Measurements from ENCODE around the gene PCSK5. TPM values are rescaled to one million over a fixed set of nuclear protein-coding genes. Genes with fewer than 3 reads are reported as not detected.

Gene PCSK5
- total and polyA plus RNA-seq, 2 of the 8 experiments (the other 6 are each of a cell fraction or from before 2014, with no cell fraction given) = 5.5 to 10.7 TPM

DNA sequence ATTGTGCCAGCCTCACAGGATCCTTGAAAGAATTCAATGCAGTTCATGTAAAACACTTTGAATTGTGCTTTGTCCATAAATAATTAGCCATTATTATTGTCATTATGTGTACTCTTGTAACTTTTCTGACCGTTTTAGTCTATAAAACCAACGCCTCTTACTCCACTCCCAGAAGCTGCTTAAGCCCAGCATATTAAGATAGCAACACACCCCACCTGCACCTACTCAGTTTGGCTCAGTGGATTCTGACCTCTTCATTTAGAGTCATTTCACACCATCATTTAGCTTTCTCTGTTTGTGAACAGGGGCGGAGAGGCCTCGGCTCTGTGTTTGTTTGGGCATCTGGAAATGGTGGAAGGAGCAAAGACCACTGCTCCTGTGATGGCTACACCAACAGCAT is 205.1 kb downstream of the PCSK5 start (continued):
- TF ChIP-seq CHD7 (IDR thresholded peaks at IDR 0.05; ENCODE audit: insufficient replicate concordance, low read length) = no peak
- no peak for TF ChIP-seq KDM4A (IDR thresholded peaks at IDR 0.05; ENCODE audit: low read depth, low read length, severe bottlenecking)
- no peak for TF ChIP-seq FOSL1 (IDR thresholded peaks at IDR 0.05; ENCODE audit: insufficient read depth, low read depth, low read length)
- no peak for TF ChIP-seq SUZ12 (IDR thresholded peaks at IDR 0.05; ENCODE audit: low read length)
- TF ChIP-seq POLR2AphosphoS5 (IDR thresholded peaks at IDR 0.05; ENCODE audit: low read depth, low read length) = no peak
- no peak for TF ChIP-seq SP2 (IDR thresholded peaks at IDR 0.05; ENCODE audit: low read length)
- TF ChIP-seq MAFK (IDR thresholded peaks at IDR 0.05; ENCODE audit: low read depth, low read length) = no peak
- no peak for TF ChIP-seq RFX5 (IDR thresholded peaks at IDR 0.05; ENCODE audit: borderline replicate concordance, low read depth, low read length)
- TF ChIP-seq ZNF274 (IDR thresholded peaks at IDR 0.05; ENCODE audit: borderline replicate concordance, extremely low read depth, low read length) = no peak
- TF ChIP-seq SRF (IDR thresholded peaks at IDR 0.05; ENCODE audit: low read depth, low read length) = no peak
